ENCODE results near the gene S100A1. TPM values are rescaled to one million over a fixed set of nuclear protein-coding genes. Genes with fewer than 3 reads are reported as not detected.

S100A1 gene
- total RNA-seq, 2 experiments from 2014 or later = not detected

- POLR2A ChIA-PET = no interaction called here
- CTCF ChIA-PET = interaction anchor here (1.0 to 3.0 kb wide), 3 partner anchors 9 to 142 kb away, joined by 3 to 11 read pairs (median 3); partner anchors contain the start of gene CHTOP
Measured at GRCh38 chr1:153643816-153644215, 15.6 kb downstream of the S100A1 start.

- CTCF ChIA-PET = no interaction called here
- POLR2A ChIA-PET = interaction anchor here (2.6 kb wide), 1 partner anchor 12 kb away, joined by 10 read pairs; the partner anchor contains the start of gene CHTOP
Measured at GRCh38 chr1:153646672-153647345, 18.6 kb downstream of the S100A1 start.

GRCh38 chr1:153647346-153647714 is 19.1 kb downstream of the S100A1 start:
- CTCF ChIA-PET = interaction anchor here (1.2 kb wide), 1 partner anchor 13 kb away, joined by 5 read pairs; the partner anchor contains the start of gene CHTOP
- POLR2A ChIA-PET = interaction anchor here (0.6 to 2.6 kb wide), 2 partner anchors 13 to 141 kb away, joined by 4 to 10 read pairs; partner anchors contain the start of gene CHTOP

- ChIA-PET POLR2A (interaction anchor here (0.6 to 2.6 kb wide), 4 partner anchors 9 to 142 kb away, joined by 3 to 10 read pairs (median 4); partner anchors contain the start of gene CHTOP), CTCF (interaction anchor here (0.6 to 1.2 kb wide), 3 partner anchors 14 to 137 kb away, joined by 3 to 5 read pairs (median 3); partner anchors contain the start of gene CHTOP)
Measured at GRCh38 chr1:153648000-153648643, 19.9 kb downstream of the S100A1 start.

GRCh38 chr1:153649137-153649862 is 21.1 kb downstream of the S100A1 start:
- CTCF ChIA-PET = interaction anchor here (0.8 to 0.9 kb wide), 2 partner anchors 14 to 138 kb away, joined by 3 read pairs; no protein-coding TSS in a partner anchor

GRCh38 chr1:153649863-153650235 is 21.6 kb downstream of the S100A1 start:
- CTCF ChIA-PET = interaction anchor here (0.8 kb wide), 1 partner anchor 15 kb away, joined by 3 read pairs; no protein-coding TSS in a partner anchor
- POLR2A ChIA-PET = interaction anchor here (0.8 kb wide), 1 partner anchor 9 kb away, joined by 3 read pairs; the partner anchor contains the start of gene SNAPIN

More at GRCh38 chr1:153649137-153649862, 21.1 kb downstream of the S100A1 start:
- POLR2A ChIA-PET = interaction anchor here (0.8 to 2.6 kb wide), 3 partner anchors 10 to 14 kb away, joined by 3 to 10 read pairs (median 4); partner anchors contain the start of genes CHTOP and SNAPIN

GRCh38 chr1:153651771-153652170 is 23.5 kb downstream of the S100A1 start:
- ChIA-PET CTCF (interaction anchor here (1.2 kb wide), 1 partner anchor 23 kb away, joined by 3 read pairs; no protein-coding TSS in a partner anchor), POLR2A (interaction anchor here (1.9 kb wide), 1 partner anchor 17 kb away, joined by 6 read pairs; the partner anchor contains the start of gene CHTOP)

- ChIA-PET POLR2A (interaction anchor here (1.9 kb wide), 1 partner anchor 18 kb away, joined by 6 read pairs; the partner anchor contains the start of gene CHTOP), CTCF (interaction anchor here (1.2 kb wide), 1 partner anchor 22 kb away, joined by 3 read pairs; no protein-coding TSS in a partner anchor)
Measured at GRCh38 chr1:153652805-153653500, 24.7 kb downstream of the S100A1 start.

GRCh38 chr1:153655333-153655732 is 27.1 kb downstream of the S100A1 start:
- ChIA-PET POLR2A (interaction anchor here (0.5 kb wide), 1 partner anchor 10 kb away, joined by 3 read pairs; no protein-coding TSS in a partner anchor), CTCF (no interaction called here)

- ChIA-PET POLR2A (interaction anchor here (0.7 to 1.4 kb wide), 5 partner anchors 9 to 123 kb away, joined by 3 to 10 read pairs (median 3); partner anchors contain the start of genes CHTOP and ILF2), CTCF (interaction anchor here (1.0 kb wide), 1 partner anchor 148 kb away, joined by 3 read pairs; no protein-coding TSS in a partner anchor)
Measured at GRCh38 chr1:153658400-153659174, 30.4 kb downstream of the S100A1 start, which contains the start of gene SNAPIN. Gene SNAPIN, plus strand, starts transcription at chr1:153658703. Its CDS starts 41 bp downstream, at chr1:153658744.

- ChIA-PET POLR2A (interaction anchor here (0.9 to 1.4 kb wide), 4 partner anchors 10 to 122 kb away, joined by 3 to 10 read pairs (median 3); partner anchors contain the start of genes CHTOP and ILF2), CTCF (interaction anchor here (1.0 kb wide), 1 partner anchor 149 kb away, joined by 3 read pairs; no protein-coding TSS in a partner anchor)
Measured at GRCh38 chr1:153659175-153659534, 30.9 kb downstream of the S100A1 start.

- ChIA-PET CTCF (no interaction called here), POLR2A (interaction anchor here (1.2 to 1.4 kb wide), 3 partner anchors 11 to 121 kb away, joined by 3 to 10 read pairs (median 3); partner anchors contain the start of genes CHTOP and ILF2)
Measured at GRCh38 chr1:153659656-153660055, 31.4 kb downstream of the S100A1 start.

- ChIA-PET CTCF (interaction anchor here (0.7 to 1.6 kb wide), 2 partner anchors 9 to 151 kb away, joined by 3 read pairs; no protein-coding TSS in a partner anchor), POLR2A (interaction anchor here (0.6 kb wide), 2 partner anchors 1533 to 1874 kb away, joined by 4 read pairs; no protein-coding TSS in a partner anchor)
Measured at GRCh38 chr1:153661111-153661708, 33.0 kb downstream of the S100A1 start.

GRCh38 chr1:153662269-153662668 is 34.0 kb downstream of the S100A1 start:
- ChIA-PET CTCF (no interaction called here), POLR2A (no interaction called here)

- POLR2A ChIA-PET = no interaction called here
- CTCF ChIA-PET = interaction anchor here (1.0 kb wide), 1 partner anchor 24 kb away, joined by 3 read pairs; no protein-coding TSS in a partner anchor
Measured at GRCh38 chr1:153663211-153663610, 35.0 kb downstream of the S100A1 start.

GRCh38 chr1:153667439-153667838 is 39.2 kb downstream of the S100A1 start:
- POLR2A ChIA-PET = interaction anchor here (0.6 kb wide), 1 partner anchor 230 kb away, joined by 3 read pairs; no protein-coding TSS in a partner anchor
- CTCF ChIA-PET = interaction anchor here (0.7 to 1.2 kb wide), 2 partner anchors 10 to 157 kb away, joined by 3 to 4 read pairs; partner anchors contain the start of gene NPR1
